Measurements from ENCODE around the gene NPHP4. TPM values are rescaled to one million over a fixed set of nuclear protein-coding genes. Genes with fewer than 3 reads are reported as not detected.

The NPHP4 gene
- total RNA-seq, 1 experiment from 2014 or later: 20.0 TPM

DNA sequence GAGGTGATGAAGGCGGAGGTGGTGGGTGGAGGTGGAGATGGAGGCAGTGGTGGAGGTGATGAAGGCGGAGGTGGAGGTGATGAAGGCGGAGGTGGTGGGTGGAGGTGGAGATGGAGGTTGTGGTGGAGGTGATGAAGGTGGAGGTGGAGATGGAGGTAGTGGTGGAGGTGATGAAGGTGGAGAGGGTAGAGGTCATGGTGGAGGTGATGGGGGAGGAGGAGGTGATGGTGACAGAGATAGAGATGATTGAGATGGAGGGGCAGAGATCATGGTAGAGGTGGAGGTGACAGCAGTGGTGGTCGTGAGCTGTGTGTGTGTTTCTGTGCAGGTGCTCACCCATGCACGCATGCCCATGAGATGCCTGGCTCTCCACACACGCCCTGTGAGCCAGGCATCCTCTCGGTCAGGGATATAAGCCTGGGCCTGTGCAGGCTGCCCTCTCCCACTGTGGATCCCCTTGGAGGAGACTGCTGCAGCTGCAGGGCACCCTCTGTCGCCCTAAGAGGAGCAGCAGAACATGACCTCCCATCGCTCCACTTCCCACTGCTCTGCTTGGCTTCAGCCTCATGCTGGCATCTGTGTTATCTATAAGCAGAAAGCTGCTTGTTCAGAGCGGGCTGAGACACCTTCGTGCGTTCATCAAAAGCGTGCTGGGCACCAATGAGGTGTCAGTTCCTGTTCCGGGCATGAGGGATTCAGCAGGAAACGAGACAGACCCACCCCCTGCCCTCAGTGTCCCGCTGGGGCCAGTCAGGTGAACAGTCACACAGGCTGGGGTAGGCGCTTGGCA lies 20.5 kb upstream of the NPHP4 start:
- ChIA-PET CTCF (no interaction called here), POLR2A (no interaction called here), RAD21 (ENCODE audit: low non-redundant PET in 1 of 2, low total read pairs in 2 of 2, uncharacterized antibody in 2 of 2, unreplicated experiment in 2 of 2) (no interaction called here)
- H2AFZ ChIP-seq (ENCODE audit: low read depth, low read length, poor library complexity, severe bottlenecking): no peak overlapping the region
- H3K9me3 ChIP-seq (ENCODE audit: control insufficient read depth in 1 of 2, insufficient read depth in 1 of 2, low read depth in 1 of 2, low read length in 2 of 2): no peaks in the 10 kb centered on the region
- no peak for DNase-seq (ENCODE audit: low read depth, low spot score)
- H3K4me3 ChIP-seq (replicated peaks in 1 of 2; ENCODE audit: low read depth in 1 of 2, low read length in 2 of 2): no peak overlapping the region
- TF ChIP-seq ELF1 (IDR thresholded peaks at IDR 0.05; ENCODE audit: borderline replicate concordance, low read depth) (no peak), POLR2AphosphoS5 (IDR thresholded peaks at IDR 0.05; ENCODE audit: low read depth, low read length) (no peak), RAD21 (IDR thresholded peaks at IDR 0.05; ENCODE audit: low read depth) (no peak), CEBPB (IDR thresholded peaks at IDR 0.05; ENCODE audit: low read depth) (no peak), ZFX (IDR thresholded peaks at IDR 0.05) (no peak), SRF (IDR thresholded peaks at IDR 0.05; ENCODE audit: low read depth) (no peak), TCF7L2 (IDR thresholded peaks at IDR 0.05; ENCODE audit: borderline replicate concordance, extremely low read depth, insufficient read depth, insufficient read length) (no peak), SP1 (IDR thresholded peaks at IDR 0.05; ENCODE audit: low read depth) (no peak), EZH2phosphoT487 (IDR thresholded peaks at IDR 0.05; ENCODE audit: borderline replicate concordance) (no peak), YY1 (IDR thresholded peaks at IDR 0.05; ENCODE audit: extremely low read depth, insufficient replicate concordance, low read depth, low read length) (no peak), EZH2 (IDR thresholded peaks at IDR 0.05) (no peak)
- TF ChIP-seq, protein P1, sequence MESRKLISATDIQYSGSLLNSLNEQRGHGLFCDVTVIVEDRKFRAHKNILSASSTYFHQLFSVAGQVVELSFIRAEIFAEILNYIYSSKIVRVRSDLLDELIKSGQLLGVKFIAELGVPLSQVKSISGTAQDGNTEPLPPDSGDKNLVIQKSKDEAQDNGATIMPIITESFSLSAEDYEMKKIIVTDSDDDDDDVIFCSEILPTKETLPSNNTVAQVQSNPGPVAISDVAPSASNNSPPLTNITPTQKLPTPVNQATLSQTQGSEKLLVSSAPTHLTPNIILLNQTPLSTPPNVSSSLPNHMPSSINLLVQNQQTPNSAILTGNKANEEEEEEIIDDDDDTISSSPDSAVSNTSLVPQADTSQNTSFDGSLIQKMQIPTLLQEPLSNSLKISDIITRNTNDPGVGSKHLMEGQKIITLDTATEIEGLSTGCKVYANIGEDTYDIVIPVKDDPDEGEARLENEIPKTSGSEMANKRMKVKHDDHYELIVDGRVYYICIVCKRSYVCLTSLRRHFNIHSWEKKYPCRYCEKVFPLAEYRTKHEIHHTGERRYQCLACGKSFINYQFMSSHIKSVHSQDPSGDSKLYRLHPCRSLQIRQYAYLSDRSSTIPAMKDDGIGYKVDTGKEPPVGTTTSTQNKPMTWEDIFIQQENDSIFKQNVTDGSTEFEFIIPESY (IDR thresholded peaks at IDR 0.05; ENCODE audit: extremely low read depth, insufficient replicate concordance, low read length): no peak
- TF ChIP-seq, protein P2, sequence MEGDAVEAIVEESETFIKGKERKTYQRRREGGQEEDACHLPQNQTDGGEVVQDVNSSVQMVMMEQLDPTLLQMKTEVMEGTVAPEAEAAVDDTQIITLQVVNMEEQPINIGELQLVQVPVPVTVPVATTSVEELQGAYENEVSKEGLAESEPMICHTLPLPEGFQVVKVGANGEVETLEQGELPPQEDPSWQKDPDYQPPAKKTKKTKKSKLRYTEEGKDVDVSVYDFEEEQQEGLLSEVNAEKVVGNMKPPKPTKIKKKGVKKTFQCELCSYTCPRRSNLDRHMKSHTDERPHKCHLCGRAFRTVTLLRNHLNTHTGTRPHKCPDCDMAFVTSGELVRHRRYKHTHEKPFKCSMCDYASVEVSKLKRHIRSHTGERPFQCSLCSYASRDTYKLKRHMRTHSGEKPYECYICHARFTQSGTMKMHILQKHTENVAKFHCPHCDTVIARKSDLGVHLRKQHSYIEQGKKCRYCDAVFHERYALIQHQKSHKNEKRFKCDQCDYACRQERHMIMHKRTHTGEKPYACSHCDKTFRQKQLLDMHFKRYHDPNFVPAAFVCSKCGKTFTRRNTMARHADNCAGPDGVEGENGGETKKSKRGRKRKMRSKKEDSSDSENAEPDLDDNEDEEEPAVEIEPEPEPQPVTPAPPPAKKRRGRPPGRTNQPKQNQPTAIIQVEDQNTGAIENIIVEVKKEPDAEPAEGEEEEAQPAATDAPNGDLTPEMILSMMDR (IDR thresholded peaks at IDR 0.05 in 2 of 3, conservative IDR thresholded peaks at IDR 0.05 in 1 of 3; ENCODE audit: borderline replicate concordance in 1 of 3, insufficient read depth in 1 of 3, low read depth in 2 of 3, low read length in 2 of 3): no peak
- TF ChIP-seq, protein P3, sequence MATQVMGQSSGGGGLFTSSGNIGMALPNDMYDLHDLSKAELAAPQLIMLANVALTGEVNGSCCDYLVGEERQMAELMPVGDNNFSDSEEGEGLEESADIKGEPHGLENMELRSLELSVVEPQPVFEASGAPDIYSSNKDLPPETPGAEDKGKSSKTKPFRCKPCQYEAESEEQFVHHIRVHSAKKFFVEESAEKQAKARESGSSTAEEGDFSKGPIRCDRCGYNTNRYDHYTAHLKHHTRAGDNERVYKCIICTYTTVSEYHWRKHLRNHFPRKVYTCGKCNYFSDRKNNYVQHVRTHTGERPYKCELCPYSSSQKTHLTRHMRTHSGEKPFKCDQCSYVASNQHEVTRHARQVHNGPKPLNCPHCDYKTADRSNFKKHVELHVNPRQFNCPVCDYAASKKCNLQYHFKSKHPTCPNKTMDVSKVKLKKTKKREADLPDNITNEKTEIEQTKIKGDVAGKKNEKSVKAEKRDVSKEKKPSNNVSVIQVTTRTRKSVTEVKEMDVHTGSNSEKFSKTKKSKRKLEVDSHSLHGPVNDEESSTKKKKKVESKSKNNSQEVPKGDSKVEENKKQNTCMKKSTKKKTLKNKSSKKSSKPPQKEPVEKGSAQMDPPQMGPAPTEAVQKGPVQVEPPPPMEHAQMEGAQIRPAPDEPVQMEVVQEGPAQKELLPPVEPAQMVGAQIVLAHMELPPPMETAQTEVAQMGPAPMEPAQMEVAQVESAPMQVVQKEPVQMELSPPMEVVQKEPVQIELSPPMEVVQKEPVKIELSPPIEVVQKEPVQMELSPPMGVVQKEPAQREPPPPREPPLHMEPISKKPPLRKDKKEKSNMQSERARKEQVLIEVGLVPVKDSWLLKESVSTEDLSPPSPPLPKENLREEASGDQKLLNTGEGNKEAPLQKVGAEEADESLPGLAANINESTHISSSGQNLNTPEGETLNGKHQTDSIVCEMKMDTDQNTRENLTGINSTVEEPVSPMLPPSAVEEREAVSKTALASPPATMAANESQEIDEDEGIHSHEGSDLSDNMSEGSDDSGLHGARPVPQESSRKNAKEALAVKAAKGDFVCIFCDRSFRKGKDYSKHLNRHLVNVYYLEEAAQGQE (IDR thresholded peaks at IDR 0.05; ENCODE audit: low read depth): no peak
- H3K79me2 ChIP-seq (ENCODE audit: insufficient read depth, low read length): no peaks in the 10 kb centered on the region
- H3K9me2 ChIP-seq (ENCODE audit: insufficient read depth): no peaks in the 10 kb centered on the region
- H3K9ac ChIP-seq (ENCODE audit: low read length): no peak overlapping the region
- H3K36me3 ChIP-seq (ENCODE audit: control insufficient read depth in 1 of 2, insufficient read depth in 2 of 2, low read length in 2 of 2): no peaks in the 10 kb centered on the region
- no peaks in the 10 kb centered on the region for H4K20me1 ChIP-seq (ENCODE audit: insufficient read depth)
- peaks cover 0 to 11% of the 10 kb centered on the region in 2 experiments; a peak in 2 of 4 replicates for H3K4me1 ChIP-seq (ENCODE audit: control insufficient read depth in 1 of 2, insufficient read depth in 2 of 2, low read length in 2 of 2)
- no peaks in the 10 kb centered on the region for H3K27me3 ChIP-seq (ENCODE audit: insufficient read depth, low read length)
- intact Hi-C loops (cut with micrococcal nuclease): no loop called here
- H3K27ac ChIP-seq (ENCODE audit: low read depth, low read length): no peak overlapping the region
- no peak for ATAC-seq
- BruUV-seq (replicated peaks): no TSS peak
- no peak overlapping the region for H3K4me2 ChIP-seq (ENCODE audit: low read length)
